T-helper 2 cell (primary cell): Measurements from ENCODE around the gene SSRP1.
"Not testable (repeated sequence)": the region's sequence is repeated elsewhere in the genome, so short reads cannot be mapped to it uniquely, and the experiment has no call there.

Experiments
- DNase-seq, 5 experiments: peaks; one replicate each; pipeline versions ENCODE4 v3.0.0 to v3.0.0-alpha.2; 2012 to 2022
- total RNA-seq, 2 donors: gene quantifications; one replicate each; lab custom pipeline; 2026; lab: John Stamatoyannopoulos, UW

SSRP1 gene, protein sequence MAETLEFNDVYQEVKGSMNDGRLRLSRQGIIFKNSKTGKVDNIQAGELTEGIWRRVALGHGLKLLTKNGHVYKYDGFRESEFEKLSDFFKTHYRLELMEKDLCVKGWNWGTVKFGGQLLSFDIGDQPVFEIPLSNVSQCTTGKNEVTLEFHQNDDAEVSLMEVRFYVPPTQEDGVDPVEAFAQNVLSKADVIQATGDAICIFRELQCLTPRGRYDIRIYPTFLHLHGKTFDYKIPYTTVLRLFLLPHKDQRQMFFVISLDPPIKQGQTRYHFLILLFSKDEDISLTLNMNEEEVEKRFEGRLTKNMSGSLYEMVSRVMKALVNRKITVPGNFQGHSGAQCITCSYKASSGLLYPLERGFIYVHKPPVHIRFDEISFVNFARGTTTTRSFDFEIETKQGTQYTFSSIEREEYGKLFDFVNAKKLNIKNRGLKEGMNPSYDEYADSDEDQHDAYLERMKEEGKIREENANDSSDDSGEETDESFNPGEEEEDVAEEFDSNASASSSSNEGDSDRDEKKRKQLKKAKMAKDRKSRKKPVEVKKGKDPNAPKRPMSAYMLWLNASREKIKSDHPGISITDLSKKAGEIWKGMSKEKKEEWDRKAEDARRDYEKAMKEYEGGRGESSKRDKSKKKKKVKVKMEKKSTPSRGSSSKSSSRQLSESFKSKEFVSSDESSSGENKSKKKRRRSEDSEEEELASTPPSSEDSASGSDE
- 66.7 to 89.2 reads per million in 2 donors for total RNA-seq

DNA sequence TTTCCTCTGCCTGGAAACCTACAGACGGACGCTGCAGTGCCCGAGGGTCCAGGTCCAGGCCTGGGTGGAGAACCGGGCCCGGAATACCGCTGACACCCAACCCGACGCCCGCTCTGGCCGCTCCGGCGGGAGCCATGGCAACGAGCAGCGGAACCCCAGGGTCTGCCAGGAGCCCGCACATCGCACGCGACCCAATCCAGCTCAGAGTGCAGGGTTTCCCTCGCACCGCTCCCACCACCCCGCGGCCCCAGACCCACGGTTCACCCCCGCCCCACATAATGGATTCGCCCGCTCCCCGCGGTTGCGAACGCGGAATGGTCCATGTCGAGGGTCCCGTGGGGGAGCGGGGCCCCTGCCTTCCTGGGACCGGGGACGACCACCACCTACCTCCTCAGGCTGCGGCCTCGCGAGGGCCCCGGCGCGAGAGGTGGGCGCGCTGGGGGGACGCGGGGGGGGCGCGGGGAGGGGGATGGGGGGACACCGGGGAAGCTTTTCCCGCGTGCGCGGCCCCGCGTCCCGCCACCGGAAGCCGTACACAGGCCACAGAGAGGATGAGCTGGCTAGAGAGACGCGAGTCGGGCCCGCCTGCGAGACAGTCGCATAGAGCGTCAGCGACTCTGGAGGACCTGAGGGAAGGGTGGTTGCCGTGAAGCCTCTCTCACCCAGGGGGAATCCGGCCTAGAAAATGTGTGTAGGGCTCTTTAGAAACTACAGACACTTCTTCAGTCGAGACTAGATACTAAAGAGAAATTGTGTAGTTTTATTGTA, at the start of gene SSRP1:
TSS of gene SSRP1 (minus strand) at position 550 of the 768 bp plus-strand sequence. CDS start 771 bp downstream, outside the sequence.
- DNase-seq: peak; percentile 67 to 95 (median 79)

DNA sequence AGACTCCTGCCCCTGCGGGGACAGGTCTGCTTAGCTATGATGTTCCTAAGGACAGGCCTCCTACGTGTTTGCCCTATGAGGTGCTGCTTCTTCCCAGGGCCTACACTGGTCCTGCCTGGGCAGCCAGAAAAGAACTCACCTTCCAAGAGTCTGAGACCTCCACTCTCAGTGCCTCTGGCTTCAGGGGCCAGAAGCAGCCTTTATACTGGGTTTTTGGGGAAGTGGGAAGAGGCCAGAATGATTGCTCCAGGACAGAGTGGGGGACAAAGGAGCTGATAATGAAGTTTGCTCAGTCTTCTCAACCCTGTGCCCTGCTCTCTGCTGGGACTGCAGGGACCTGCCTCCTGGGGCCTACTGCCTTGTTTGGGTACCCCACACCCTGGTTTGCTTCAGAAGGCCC, 45.3 kb upstream of the SSRP1 start, which contains the start of gene PRG3:
TSS of gene PRG3 (minus strand) at position 176 of the 400 bp plus-strand sequence. CDS start 442 bp downstream, outside the sequence.
- no peak for DNase-seq

DNA sequence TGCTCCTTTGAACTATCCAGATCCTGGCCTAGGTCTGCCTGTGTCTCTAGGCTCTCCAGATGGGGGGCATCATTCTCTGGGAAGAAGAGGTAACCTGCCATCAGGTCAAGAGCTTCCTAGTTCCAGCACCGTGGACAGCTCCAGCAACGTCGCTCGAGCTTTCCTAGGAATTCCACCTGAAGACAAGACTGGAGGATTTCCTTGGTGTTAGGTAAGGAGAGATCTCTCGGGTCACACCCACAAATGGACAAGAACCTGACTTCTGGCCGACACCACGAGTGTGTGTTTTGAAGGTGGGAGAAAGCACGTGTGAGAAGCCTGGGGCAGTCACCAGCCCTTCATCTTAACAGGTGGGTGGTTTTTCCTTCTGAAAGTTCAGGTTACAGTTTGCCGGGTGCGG, 44.0 kb upstream of the SSRP1 start:
- no peak for DNase-seq

DNA sequence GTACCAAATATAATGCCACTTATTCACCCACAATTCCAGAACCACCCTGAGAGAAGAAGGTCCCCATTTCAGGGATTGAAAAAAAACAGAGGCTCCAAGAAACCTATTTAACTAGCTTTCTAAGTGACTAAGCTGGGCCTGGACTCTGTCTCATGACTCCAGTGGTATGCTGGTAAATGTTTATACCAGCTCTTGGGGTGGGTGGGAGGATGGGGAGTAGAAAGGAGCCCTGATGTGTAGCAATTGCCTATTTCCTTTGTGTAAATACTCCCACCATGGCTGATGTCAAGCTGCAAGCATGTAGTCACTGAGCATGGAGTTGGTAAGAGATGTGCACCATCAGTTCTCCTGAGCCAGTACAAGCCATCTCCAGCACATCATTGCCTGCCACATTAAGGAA, 42.5 kb upstream of the SSRP1 start:
- no peak for DNase-seq

DNA sequence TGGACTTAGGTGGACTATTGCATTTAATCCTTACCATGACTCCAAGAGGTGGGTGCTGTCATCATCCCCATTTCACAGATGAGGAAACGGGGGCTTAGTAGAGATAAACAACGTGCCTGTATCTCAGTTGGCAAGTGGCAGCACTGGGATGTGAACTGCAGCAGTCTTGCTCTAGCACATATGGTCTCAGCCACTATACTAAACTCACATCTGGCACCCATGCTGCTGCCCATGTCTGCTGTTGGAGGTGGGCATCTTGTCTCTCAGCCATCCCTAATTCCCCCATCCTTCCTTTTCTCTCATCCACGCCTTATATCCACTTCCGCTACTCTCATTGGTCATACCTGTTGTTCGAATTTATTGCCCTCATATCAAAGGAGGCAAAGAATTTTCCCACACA, 41.4 kb upstream of the SSRP1 start:
- DNase-seq: no peak

DNA sequence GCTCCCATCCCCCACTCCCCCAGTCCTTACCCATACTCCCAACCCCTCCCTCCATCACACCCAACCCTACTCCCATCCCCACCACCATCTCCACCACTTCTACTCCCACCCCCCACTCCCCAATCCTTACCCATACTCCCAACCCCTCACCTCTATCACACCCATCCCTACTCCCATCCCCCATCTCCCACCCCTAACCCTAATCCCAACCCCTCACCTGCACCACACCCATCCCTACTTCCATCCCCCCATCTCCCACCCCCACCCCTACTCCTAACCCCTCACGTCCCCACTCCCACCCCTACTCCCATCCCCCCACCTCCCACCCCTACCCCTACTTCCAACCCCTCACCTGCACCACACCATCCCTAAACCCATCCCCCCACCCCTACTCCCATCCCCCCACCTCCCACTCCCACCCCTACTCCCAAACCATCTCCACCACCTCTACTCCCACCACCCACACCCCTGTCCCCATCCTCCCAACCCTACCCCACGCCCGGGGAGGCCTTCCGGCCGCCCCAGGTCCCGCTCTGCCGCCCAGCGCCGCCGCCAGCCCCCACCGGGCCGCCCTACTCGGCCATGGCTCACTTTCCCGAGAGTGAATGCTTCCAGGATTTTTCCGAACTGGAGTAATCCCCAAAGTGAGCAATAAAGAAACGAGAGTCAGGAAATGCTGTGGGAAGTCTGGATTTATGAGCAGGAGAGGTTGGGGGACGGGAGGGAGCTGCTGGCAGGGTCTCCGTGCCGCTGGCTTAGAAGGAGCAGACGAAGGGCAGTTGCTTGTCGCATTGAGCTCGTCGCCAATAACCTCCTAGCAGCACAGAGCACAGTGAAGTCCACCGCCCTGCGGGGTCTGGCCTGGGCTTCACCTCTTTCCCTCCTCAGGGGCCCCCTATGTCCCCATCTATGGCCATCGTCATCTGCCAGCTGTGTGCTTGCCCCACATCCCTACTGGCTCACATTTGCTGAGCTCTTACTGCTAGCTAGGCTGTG, 40.7 kb upstream of the SSRP1 start:
- DNase-seq: no peak

DNA sequence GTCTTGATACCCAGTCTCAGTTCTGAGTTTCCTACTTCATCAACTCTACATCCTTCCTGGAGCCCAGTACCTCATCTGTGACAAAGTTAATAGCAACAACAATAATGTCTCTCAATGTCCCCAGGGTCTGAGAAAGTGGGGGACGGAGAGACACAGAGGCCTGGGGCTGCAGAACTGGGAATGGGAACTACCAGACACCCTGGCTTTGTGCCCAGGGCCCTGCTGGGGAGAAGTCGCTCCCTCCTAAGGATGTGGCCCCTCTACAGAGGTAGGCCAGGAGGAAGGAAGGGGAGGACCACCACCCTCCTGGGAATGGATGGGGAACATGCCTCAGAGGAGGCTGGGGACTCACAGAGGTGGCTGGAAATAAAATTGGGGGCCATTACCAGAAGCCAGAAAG, 39.8 kb upstream of the SSRP1 start:
- DNase-seq: no peak

- DNase-seq: no peak
These were observed 39.3 kb upstream of the SSRP1 start for GRCh38 chr11:57374966-57375365.

DNA sequence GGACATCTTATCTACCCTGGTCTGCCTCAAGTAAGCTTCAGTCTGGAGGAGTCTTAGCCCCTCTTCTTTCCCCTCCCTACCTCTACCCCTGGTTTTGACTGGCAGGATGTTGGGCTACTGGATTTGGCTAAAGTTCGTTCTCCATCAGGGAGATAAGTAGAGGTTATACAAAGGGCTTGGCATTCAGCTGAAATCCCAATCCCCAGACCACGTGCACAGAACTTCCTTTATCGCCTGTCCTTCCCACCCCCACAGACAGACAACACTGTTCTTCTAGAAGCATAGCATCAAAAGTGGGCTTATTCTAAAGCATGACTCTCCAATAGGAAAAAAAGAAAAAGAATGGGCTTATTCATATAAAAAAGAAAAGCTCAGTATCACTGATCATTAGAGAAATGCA, 37.5 kb upstream of the SSRP1 start:
- no peak for DNase-seq

DNA sequence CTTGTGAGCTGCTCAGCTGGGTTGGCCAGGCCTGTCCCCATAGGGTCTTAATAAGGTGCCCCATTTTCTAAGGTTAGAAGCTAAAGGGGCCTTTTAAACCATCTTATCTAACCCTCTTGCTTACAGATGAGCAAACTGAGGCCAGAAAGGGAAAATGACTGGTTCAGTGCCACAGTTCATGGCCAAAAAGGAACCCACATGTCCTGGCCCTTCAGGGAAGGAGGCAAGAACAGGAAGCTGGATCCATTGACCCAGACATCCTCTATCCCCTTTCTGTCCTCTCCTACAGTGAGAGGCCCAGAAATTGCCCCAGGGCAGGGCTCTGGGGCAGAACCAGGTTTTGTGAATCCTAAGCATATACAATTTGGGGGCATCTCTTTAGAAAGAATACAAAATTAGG, 35.2 kb upstream of the SSRP1 start:
- DNase-seq: no peak

- DNase-seq: no peak
These were observed 34.6 kb upstream of the SSRP1 start for GRCh38 chr11:57370251-57370650.

- DNase-seq: no peak
These were observed 33.1 kb upstream of the SSRP1 start for GRCh38 chr11:57368845-57369232.

DNA sequence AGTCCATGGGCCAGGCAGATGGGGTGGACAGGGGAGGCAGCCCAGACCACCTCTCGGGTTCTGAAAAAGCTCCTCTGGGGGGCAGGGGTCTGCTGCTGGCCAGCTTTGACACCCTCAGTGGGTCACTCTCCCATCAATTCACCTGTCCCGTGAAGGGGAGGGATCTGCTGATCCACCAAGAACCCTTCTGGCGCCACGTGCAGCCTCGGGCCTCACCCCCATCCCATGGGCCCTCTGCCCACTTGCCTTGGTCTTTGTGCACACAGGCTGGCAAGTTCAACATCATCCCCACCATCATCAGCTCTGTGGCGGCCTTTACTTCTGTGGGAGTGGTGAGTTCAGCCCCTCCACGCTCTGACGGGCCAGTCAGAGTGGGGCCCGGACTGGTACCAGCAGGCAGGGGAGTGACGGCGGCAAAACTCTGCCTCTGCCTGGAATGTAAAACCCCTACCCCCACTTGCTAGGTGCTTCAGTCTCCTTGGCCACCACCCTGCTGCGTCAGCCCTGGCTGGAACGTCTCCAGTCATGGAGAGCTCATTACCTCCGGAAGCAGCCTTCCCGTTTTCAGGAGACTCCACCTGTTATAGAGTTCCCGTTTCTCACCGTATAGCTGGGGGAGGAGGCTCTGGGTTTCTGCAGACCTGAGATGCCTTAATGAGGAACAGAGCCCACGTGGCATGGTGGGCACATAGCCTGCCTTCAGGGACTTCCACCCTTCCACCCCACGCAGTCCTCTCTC, 32.6 kb upstream of the SSRP1 start:
- no peak for DNase-seq

DNA sequence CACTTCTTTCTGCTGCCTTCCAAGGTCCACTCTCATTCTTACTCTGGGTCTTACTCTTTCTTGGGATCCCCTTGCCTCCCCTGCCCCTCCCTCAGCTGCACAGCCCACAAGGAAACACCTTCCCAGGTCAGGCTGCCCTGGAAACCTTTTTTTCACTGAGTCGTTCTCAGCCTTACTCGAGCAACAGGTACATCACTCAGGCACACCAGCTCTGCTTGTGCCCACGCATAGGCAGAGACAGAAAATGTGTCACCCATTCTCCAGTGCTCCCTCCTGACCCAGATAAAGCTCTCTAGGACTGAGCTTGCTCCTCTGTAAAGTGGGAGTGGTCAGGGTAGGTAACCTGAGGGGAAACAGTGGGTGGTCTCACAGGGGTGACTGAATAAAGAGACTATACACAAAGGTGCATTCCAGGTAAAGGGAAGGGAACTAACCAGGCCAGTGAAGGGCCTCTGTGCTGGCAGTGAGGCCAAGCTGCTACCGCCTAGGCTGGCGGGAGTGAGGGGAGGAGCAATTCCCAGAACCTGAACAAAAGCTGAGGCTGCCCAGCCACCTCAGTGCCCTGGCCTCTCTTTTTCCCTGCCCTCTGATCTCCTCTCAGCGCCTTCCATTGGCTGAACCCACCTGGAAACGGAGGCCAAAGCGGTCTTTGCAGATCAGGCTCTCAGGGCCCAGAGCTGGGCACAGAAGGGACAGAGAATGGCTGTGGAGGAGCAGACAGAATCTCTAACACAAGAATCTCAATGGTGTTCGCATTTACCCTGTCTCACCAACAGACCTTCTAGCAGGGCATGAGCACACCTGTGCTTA, 29.4 kb upstream of the SSRP1 start:
- DNase-seq: no peak

DNA sequence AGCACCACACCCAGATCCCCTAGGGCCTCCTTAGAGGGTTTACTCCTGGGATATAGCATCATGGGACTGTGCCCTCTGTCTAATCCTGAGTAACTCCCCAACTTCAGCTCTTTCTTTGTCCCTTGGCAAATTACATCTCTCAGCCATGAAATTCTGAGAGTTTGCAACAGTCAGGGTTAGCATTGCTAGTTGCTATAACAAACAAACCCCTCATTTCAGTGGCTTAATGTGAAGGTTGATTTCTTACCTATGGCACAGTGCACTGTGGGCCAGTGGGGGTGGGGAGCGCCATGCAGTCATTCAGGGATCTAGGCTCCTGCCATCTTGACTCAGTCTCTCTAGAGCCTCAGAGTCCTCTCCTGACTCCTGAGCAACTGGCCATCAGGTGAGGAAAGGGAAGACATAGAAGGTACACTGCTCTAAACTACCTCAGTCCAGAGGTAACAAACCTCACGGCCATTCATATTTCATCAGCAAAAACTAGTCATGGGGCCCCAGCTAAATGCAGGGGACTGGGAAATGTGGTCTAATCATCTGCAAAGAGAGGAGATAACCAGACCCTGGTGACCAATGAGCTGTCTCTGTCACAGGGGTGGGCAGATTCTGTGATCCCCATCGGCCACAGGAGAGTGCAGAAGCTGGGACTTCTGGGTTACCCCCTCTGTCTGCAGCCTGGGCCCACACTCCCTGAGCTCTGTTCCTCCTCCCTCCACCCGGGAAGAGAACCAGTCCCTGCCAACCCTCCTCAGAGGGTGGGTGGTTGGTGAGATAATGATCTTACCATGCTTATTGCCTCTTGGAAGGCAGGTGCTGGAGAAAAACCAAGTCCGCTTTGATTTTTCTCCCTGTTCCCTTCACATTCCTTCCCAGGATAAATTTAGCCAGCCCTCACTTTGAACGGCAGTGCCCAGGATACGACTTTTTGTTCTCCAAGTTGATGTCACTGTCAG, 27.7 kb upstream of the SSRP1 start:
- no peak for DNase-seq

- no peak for DNase-seq
These were observed 26.2 kb upstream of the SSRP1 start for GRCh38 chr11:57361926-57362325.

DNA sequence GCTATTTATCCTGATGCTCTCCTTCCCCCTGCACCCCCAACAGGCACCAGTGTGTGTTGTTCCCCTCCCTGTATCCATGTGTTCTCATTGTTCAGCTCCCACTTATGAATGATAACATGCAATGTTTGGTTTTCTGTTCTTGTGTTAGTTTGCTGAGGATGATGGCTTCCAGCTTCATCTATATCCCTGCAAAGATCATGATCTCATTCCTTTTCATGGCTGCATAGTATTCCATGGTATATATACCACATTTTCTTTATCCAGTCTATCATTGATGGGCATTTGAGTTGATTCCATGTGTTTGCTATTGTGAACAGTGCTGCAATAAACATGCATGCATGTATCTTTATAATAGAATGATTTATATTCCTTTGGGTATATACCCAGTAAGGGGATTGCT, 25.7 kb upstream of the SSRP1 start:
- not testable (repeated sequence) for DNase-seq

DNA sequence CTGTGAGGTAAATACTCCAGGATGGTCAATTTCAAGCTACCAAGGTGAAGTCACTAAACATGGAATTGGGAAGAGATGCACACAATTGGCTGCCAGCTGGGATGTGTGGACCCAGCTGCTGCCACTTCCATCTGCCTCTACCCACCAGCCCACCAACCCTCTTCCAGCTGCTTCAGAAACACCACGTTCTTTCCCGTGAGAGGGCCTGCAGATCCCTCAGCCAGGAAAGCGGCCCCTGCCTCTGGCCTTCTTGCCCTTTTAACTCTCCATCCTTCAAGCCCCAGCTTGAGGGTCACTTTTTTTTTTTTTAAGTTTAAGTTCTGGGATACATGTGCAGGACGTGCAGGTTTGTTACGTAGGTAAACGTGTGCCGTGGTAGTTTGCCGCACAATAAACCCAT, 25.3 kb upstream of the SSRP1 start:
- no peak for DNase-seq
